Measurements from ENCODE around the gene WRAP73.

- TF ChIP-seq CTCF (IDR thresholded peaks at IDR 0.05) (no peak), POLR2AphosphoS5 (IDR thresholded peaks at IDR 0.05) (no peak), POLR2A (IDR thresholded peaks at IDR 0.05) (no peak), EP300 (IDR thresholded peaks at IDR 0.05) (no peak)
Measured at GRCh38 chr1:3651026-3651929, 1.4 kb upstream of the WRAP73 start.
